ENCODE measurements around the gene BRAF. TPM values are rescaled to one million over a fixed set of nuclear protein-coding genes. Genes with fewer than 3 reads are reported as not detected.

The BRAF gene
- total and polyA plus RNA-seq, 8 donors, result 24.5 to 35.9 (median 29.6) TPM

DNA sequence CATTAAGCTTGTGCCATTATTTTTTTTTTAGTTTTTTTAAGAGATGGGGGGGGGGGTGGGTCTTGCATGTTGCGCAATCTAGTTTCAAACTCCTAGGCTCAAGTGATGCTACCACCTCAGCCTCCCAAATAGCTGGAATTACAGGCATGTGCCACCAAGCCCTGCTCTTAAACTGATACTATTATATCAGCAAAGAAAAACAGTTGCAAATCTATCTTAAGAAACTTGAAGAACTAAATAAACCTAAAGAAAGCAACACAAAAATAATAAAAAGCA lies 47.5 kb downstream of the BRAF start:
- peaks cover 0 to 11% of the 10 kb centered on the region in 2 donors for H3K4me1 ChIP-seq
- intact Hi-C loops (cut with DNase I), result no loop called here
- no peaks in the 10 kb centered on the region for H3K36me3 ChIP-seq
- H3K27me3 ChIP-seq, result no peaks in the 10 kb centered on the region
- ATAC-seq, result no peak
- H3K27ac ChIP-seq, result no peak overlapping the region
- no peaks in the 10 kb centered on the region for H3K9me3 ChIP-seq
- H3K4me3 ChIP-seq, result no peak overlapping the region
- TF ChIP-seq, protein P1, sequence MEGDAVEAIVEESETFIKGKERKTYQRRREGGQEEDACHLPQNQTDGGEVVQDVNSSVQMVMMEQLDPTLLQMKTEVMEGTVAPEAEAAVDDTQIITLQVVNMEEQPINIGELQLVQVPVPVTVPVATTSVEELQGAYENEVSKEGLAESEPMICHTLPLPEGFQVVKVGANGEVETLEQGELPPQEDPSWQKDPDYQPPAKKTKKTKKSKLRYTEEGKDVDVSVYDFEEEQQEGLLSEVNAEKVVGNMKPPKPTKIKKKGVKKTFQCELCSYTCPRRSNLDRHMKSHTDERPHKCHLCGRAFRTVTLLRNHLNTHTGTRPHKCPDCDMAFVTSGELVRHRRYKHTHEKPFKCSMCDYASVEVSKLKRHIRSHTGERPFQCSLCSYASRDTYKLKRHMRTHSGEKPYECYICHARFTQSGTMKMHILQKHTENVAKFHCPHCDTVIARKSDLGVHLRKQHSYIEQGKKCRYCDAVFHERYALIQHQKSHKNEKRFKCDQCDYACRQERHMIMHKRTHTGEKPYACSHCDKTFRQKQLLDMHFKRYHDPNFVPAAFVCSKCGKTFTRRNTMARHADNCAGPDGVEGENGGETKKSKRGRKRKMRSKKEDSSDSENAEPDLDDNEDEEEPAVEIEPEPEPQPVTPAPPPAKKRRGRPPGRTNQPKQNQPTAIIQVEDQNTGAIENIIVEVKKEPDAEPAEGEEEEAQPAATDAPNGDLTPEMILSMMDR (IDR thresholded peaks at IDR 0.05), result no peak
- DNase-seq, result no peak

DNA sequence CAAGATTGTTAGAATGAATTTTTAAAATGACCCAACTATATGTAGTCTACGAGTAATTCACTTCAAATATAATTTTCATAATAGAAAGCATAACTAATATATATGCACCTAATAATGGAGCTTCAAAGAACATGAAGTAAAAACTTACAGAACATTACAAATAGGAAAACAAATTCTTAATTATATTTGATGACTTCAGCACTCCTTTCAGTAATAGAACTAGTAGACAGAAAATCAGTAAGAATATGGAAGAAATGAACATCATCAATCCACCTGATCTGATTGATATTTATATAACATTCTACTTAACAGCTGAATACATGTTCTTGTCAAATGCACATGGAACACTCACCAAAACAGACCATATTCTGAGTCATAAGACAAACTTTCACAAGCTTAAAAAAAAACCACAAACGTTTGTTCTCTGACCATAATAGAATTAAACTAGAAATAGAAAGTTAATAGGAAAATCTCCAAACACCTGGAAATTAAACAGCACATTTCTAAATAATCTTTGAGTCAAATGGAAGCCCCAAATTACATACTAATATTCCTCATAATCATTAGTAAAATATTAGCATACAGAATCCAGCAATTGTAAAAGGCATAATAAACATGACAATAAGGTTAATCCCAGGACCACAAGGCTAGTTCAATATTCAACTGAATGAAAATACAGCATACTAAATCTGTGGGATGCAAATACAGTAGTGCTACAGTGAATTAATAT lies 48.0 kb downstream of the BRAF start:
- ATAC-seq, result peak; percentile 49
- no peak for DNase-seq
- Histone ChIP-seq H3K27ac (no peak overlapping the region), H3K27me3 (no peaks in the 10 kb centered on the region), H3K4me1 (peaks cover 0 to 11% of the 10 kb centered on the region in 2 donors), H3K4me3 (no peak overlapping the region), H3K36me3 (no peaks in the 10 kb centered on the region), H3K9me3 (no peaks in the 10 kb centered on the region)
- TF ChIP-seq, protein P1 (IDR thresholded peaks at IDR 0.05), result no peak
- intact Hi-C loops (cut with DNase I), result no loop called here

DNA sequence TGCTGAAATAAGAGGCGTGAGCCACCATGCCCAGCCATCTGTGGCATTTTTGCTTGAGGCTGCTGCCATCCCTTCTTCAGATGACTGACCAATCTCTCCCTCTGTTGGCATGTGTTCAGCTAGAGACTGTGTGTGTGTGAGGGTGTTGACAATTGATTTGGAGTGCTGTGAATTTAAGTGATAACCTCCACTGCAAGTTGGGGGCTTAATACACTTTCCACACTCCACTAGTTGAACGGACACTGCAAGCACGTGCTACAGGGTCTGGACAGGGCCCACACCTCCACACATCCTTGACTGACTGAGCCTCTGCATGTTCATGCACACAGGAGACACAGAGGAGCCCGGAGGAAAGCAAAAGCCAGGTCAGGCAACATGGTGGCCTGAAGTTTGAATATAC lies 51.3 kb downstream of the BRAF start:
- Histone ChIP-seq H3K4me1 (peaks cover 0 to 24% of the 10 kb centered on the region in 2 donors), H3K27me3 (no peaks in the 10 kb centered on the region), H3K36me3 (no peaks in the 10 kb centered on the region), H3K4me3 (no peak overlapping the region), H3K27ac (no peak overlapping the region), H3K9me3 (no peaks in the 10 kb centered on the region)
- intact Hi-C loops (cut with DNase I), result no loop called here
- DNase-seq, result no peak
- no peak for ATAC-seq
- TF ChIP-seq, protein P1 (IDR thresholded peaks at IDR 0.05), result no peak

DNA sequence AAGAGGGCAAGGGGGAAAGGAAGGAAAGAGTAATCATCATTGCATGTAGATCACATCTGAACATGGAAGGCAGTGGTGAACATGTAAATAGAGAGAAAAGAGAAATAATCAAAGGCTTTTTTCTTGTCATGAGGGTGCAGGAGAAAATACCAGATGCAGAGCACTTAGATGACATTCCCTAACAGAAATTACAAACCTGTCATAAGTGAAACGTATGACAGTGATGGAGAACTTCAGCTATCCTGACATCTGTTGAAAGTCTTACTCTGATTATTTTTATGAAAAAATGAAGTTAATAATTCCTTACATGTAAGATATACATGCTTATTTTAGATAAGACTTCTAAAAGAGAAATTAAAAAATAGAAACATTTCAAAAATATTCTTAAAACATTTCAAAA lies 54.7 kb downstream of the BRAF start:
- H3K27ac ChIP-seq, result no peak overlapping the region
- TF ChIP-seq, protein P1 (IDR thresholded peaks at IDR 0.05), result no peak
- DNase-seq (no peak), ATAC-seq (no peak)
- intact Hi-C loops (cut with DNase I), result no loop called here
- H3K27me3 ChIP-seq, result no peaks in the 10 kb centered on the region
- no peak overlapping the region for H3K4me3 ChIP-seq
- no peaks in the 10 kb centered on the region for H3K9me3 ChIP-seq
- H3K36me3 ChIP-seq, result no peaks in the 10 kb centered on the region
- H3K4me1 ChIP-seq, result peaks cover 0 to 28% of the 10 kb centered on the region in 2 donors

GRCh38 chr7:140869430-140869829 lies 55.3 kb downstream of the BRAF start:
- DNase-seq, result no peak
- H3K4me1 ChIP-seq, result peaks cover 0 to 28% of the 10 kb centered on the region in 2 donors
- intact Hi-C loops (cut with DNase I), result no loop called here
- no peak for ATAC-seq
- no peak overlapping the region for H3K4me3 ChIP-seq
- H3K27ac ChIP-seq, result no peak overlapping the region
- H3K9me3 ChIP-seq, result no peaks in the 10 kb centered on the region
- TF ChIP-seq, protein P1 (IDR thresholded peaks at IDR 0.05), result no peak
- H3K27me3 ChIP-seq, result no peaks in the 10 kb centered on the region
- H3K36me3 ChIP-seq, result no peaks in the 10 kb centered on the region
